Activated CD4-positive, alpha-beta T cell treated with anti-CD3 and anti-CD28 coated beads, Interleukin-2, amount 10 ng/mL, durations not matched to agents 7 days and 5 days (primary cell): ENCODE data around the gene IGSF9. TPM values are rescaled to one million over a fixed set of nuclear protein-coding genes. Genes with fewer than 3 reads are reported as not detected.

Experiments used
- CTCF ChIA-PET: fragments of 350-600 bp; sonication (Branson Sonifier 250); formaldehyde crosslinking; loops from one replicate; lab custom pipeline; 2021; ENCODE audit warnings: antibody characterized with exemption; lab: Charles Lee
- POLR2A ChIA-PET: fragments of 350-600 bp; sonication (Branson Sonifier 250); formaldehyde crosslinking; loops from one replicate; lab custom pipeline; 2021; ENCODE audit warnings: antibody characterized with exemption; lab: Charles Lee
- DNase-seq: peaks from one replicate; pipeline ENCODE4 v3.0.0-alpha.2; 2020
- H3K27ac Mint-ChIP-seq: one replicate; pipeline ENCODE4 v1.8.0; 2021; ENCODE audit warnings: mild to moderate bottlenecking, moderate library complexity, mixed read lengths
- H3K27me3 Mint-ChIP-seq: one replicate; pipeline ENCODE4 v1.8.0; 2021; ENCODE audit warnings: mixed read lengths
- H3K36me3 Mint-ChIP-seq: one replicate; pipeline ENCODE4 v1.8.0; 2021; ENCODE audit warnings: low read depth, mixed read lengths
- H3K4me1 Mint-ChIP-seq: one replicate; pipeline ENCODE4 v1.8.0; 2021; ENCODE audit warnings: mixed read lengths
- H3K4me3 Mint-ChIP-seq: one replicate; pipeline ENCODE4 v1.8.0; 2021; ENCODE audit warnings: mild to moderate bottlenecking, moderate library complexity, mixed read lengths
- H3K9me3 Mint-ChIP-seq: one replicate; pipeline ENCODE4 v1.8.0; 2021; ENCODE audit warnings: mixed read lengths
- total RNA-seq, 2 experiments: library from RNA; stranded (reverse); gene quantifications; one replicate each; pipeline ENCODE4 v1.2.3, GENCODE V29; 2021

IGSF9 gene
- total RNA-seq, 2 experiments from 2014 or later = not detected

DNA sequence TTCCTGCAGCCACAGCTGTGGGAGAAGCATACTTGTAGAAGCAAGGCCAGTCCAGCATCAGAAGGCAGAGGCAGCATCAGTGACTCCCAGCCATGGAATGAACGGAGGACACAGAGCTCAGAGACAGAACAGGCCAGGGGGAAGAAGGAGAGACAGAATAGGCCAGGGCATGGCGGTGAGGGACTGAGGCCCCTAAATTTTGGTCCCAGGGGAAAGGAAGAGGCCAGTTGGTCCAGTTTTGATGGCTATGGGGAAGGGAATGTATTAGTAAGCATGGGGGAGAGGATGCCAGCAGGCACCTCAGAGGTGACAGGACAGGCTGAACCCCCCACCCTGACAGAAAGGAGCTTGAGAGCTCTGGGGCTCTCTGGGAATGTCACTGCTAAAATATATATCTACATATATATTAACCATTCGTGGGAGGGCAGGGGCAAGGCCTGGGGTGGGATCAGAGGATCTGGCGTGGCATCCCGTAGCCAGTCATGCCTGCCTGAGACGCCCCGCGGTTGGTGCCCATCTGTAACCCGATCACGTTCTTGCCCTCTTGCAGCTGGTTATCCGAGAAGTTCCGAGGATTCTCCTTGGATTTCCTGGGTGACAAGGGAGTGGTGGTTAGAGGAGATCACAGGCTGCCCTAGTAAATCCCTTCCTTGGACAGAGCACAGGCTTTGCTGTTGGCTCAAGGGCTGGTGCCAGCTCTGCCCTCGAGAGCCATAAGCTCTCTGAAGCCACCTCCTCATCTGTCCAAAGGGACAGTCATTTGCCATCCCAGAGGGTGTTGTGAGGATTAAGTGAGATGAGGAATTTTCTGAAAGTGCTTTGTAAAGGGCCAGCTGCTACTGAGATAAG is 26.8 kb downstream of the IGSF9 start:
- CTCF ChIA-PET = interaction anchor here (0.6 kb wide), 1 partner anchor 204 kb away, joined by 3 read pairs; no protein-coding TSS in a partner anchor
- Mint-ChIP-seq H3K27me3 (no peaks in the 10 kb centered on the region), H3K4me3 (no peak overlapping the region), H3K36me3 (peaks cover 66% of the 10 kb centered on the region), H3K9me3 (no peaks in the 10 kb centered on the region), H3K27ac (peak overlapping the region; percentile 62), H3K4me1 (peaks cover 76% of the 10 kb centered on the region)
- DNase-seq = no peak
- POLR2A ChIA-PET = no interaction called here

DNA sequence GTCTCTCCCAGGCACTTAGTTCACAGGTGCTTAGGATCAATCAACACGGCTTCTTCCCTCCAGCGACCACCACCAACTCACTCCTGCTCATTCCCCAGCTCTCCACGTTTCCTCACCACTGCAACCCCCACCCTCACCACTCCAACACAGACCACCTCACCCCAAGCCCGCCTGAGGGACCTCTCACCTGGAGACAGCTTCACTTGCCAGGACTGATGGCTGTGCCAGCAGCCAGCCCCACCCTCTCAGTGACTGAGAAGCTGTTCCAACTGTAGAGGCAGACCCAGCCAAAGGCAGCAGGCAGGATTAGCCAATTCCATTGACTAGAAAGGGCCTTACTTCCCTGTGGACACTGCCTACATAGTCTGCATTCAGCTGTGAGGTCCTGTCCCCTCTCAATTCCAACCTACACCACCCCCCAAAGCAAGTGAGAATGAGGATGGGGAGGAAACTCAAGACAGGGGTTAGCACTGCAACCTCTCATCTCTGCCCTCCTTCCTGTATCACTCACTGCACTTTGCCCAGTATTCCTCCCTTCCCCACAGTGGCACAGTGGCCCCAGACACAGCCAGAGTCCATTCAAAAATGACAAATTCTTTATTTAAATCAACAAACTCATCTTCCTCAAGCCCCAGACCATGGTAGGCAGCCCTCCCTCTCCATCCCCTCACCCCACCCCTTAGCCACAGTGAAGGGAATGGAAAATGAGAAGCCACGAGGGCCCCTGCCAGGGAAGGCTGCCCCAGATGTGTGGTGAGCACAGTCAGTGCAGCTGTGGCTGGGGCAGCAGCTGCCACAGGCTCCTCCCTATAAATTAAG is 27.7 kb downstream of the IGSF9 start:
- ChIA-PET POLR2A (no interaction called here), CTCF (no interaction called here)
- Mint-ChIP-seq H3K27me3 (no peaks in the 10 kb centered on the region), H3K9me3 (no peaks in the 10 kb centered on the region), H3K4me3 (no peak overlapping the region), H3K36me3 (peaks cover 62% of the 10 kb centered on the region), H3K4me1 (peaks cover 78% of the 10 kb centered on the region), H3K27ac (peak overlapping the region; percentile 62)
- DNase-seq = no peak

DNA sequence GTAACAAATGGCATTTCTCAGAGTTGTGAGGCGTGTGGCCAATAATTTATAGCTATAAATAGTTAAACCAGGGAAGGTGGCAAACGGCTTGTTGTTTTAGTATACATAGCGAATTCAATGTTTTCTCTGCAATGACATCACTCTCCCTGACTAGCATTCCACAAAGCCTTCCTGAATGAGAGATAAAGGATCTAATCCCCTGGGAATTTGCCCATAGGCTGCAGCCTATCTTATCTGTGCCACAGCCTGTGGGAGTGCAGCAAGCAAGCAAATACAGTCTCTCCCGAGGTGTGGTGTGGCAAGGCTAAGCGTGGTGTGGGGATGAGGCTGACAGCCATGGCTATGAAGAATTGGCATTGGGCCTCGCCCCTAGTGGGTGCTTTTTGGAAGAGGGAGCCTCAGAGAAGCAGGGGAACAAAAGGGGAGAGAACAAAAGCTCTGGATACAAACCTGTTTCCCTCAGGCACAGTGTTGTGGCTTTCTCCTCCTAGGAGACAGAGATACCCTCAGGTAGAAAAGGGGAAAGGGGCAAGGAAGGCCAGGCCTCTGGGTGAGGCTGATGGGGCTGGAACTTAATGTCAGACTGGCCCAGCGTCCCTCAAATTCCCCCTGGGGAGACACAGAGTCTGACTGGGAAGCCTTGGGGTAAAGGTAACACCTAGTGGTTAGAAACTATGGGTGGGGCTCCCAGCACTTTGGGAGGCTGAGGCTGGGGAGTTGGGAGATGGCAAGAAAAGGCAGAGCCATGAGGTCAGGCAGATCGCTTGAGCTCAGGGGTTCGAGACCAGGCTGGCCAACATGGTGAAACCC is 29.0 kb downstream of the IGSF9 start:
- DNase-seq = no peak
- no peaks in the 10 kb centered on the region for H3K27me3 Mint-ChIP-seq
- no peak overlapping the region for H3K4me3 Mint-ChIP-seq
- POLR2A ChIA-PET = no interaction called here
- CTCF ChIA-PET = interaction anchor here (0.6 to 2.2 kb wide), 2 partner anchors 8 to 185 kb away, joined by 3 to 6 read pairs; no protein-coding TSS in a partner anchor
- peaks cover 80% of the 10 kb centered on the region for H3K4me1 Mint-ChIP-seq
- no peaks in the 10 kb centered on the region for H3K9me3 Mint-ChIP-seq
- H3K36me3 Mint-ChIP-seq = peaks cover 57% of the 10 kb centered on the region
- peak overlapping the region; percentile 78 for H3K27ac Mint-ChIP-seq

DNA sequence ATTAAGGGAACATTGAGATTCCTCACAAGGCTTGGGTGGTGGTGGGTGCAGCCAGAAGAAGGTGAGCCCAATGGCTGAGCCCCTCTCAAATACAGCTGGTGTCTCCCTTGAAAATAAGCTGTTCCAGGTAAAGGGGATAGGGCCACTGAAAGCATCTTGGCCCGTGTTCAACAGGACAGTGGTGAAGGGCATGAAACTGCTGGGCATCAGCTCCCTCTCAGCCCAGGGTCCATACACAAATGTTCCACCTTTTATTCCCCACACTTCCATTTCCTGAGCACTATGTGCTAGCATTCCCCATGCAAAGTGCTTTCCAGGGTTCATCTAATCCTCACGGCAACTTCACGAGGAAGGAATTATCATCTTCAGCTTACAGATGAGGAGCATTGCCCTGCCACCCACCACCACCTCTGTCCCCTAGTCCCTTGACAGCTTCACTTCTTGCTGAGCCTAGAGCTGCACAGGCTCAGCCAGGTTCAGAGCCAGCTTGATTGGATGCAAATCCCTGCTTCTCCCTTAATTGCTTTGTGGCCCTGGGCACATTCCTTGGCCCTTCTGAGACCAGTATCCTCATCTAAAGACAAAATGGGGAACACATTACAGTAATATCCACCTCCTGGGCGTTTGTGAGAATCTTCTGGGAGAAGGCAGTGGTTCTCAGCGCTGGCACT is 29.7 kb downstream of the IGSF9 start:
- ChIA-PET POLR2A (no interaction called here), CTCF (interaction anchor here (0.6 to 2.2 kb wide), 3 partner anchors 9 to 1128 kb away, joined by 3 to 6 read pairs (median 4); no protein-coding TSS in a partner anchor)
- peaks cover 51% of the 10 kb centered on the region for H3K36me3 Mint-ChIP-seq
- no peaks in the 10 kb centered on the region for H3K9me3 Mint-ChIP-seq
- H3K4me3 Mint-ChIP-seq = no peak overlapping the region
- no peak for DNase-seq
- H3K27ac Mint-ChIP-seq = peak overlapping the region; percentile 47
- peaks cover 80% of the 10 kb centered on the region for H3K4me1 Mint-ChIP-seq
- no peaks in the 10 kb centered on the region for H3K27me3 Mint-ChIP-seq

DNA sequence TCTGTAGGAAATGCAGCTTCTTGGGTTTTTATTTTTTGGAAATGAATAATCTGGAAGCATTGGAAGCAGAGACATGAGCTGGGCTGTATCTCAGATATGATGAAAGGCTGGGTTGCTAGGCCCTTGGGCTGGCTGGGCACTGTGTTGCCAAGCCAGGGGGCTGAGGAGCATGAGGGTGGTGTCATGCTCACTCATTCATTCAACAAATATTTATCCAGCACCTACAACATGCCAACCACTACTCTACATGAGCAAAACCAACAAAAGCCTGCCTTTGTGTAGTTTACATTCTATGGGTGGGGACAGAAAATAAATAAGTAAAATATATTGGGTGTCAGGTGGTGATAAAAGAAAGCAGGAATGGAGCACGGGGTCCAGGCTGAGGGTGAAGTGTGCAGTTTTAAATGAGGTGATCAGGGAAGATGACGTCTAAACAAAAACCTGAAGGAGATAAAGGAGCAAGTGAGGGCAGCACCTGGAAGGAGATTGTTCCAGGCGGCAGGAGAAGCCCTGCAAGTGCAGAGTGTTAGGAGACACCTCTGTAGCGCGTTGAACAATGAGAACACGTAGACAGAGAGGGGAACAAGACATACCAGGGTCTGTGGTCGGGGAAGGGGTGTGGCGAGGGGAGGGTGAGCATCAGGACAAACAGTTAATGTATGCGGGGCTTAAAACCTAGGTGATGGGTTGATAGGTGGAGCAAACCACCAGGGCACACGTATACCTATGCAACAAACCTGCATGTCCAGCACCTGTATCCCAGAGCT is 31.0 kb downstream of the IGSF9 start:
- peaks cover 79% of the 10 kb centered on the region for H3K4me1 Mint-ChIP-seq
- peaks cover 43% of the 10 kb centered on the region for H3K36me3 Mint-ChIP-seq
- ChIA-PET POLR2A (interaction anchor here (1.4 kb wide), 1 partner anchor 11 kb away, joined by 4 read pairs; the partner anchor contains the start of gene TAGLN2), CTCF (interaction anchor here (1.0 to 2.2 kb wide), 2 partner anchors 10 kb away, joined by 4 to 6 read pairs; no protein-coding TSS in a partner anchor)
- no peaks in the 10 kb centered on the region for H3K27me3 Mint-ChIP-seq
- no peak for DNase-seq
- H3K9me3 Mint-ChIP-seq = no peaks in the 10 kb centered on the region
- no peak overlapping the region for H3K4me3 Mint-ChIP-seq
- H3K27ac Mint-ChIP-seq = peak overlapping the region; percentile 68

DNA sequence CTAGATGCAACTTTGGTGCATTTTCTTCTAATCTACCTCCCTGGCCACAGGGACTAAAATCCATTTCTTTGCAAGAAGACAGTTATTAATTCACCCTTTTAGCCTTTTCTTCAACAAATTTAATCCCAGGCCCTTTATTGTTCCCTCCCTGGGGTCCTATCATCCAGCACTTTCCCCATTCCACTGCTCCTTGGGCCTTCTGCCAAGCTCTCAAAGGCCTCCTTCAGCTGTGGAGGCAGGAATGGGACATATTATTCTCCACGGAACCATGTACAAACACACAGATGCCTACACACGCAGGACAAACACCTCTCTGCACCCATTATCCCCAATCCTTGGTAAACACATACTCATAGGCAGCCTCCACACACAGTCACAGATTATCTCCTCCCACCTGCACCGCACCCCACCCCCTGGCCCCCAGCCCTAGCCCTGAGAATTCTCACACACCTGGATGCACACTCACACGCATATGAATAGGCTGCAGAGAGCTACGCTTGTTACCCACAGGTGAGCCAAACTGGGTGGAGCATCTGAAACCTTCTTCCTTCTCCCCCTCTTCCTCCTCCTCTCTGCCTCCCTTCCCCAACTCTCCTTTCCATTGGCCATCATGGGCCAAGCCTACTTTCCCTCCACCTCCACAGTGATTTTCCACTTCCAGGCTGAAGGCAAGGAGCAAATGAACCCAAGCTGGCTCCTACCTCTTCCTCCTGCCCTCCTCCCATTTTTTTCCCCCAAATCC is 31.8 kb downstream of the IGSF9 start:
- DNase-seq = no peak
- Mint-ChIP-seq H3K4me3 (no peak overlapping the region), H3K27ac (no peak overlapping the region), H3K36me3 (peaks cover 35% of the 10 kb centered on the region), H3K4me1 (peaks cover 77% of the 10 kb centered on the region), H3K9me3 (no peaks in the 10 kb centered on the region), H3K27me3 (no peaks in the 10 kb centered on the region)
- ChIA-PET POLR2A (interaction anchor here (1.4 kb wide), 1 partner anchor 12 kb away, joined by 4 read pairs; the partner anchor contains the start of gene TAGLN2), CTCF (interaction anchor here (1.0 kb wide), 1 partner anchor 10 kb away, joined by 4 read pairs; no protein-coding TSS in a partner anchor)

DNA sequence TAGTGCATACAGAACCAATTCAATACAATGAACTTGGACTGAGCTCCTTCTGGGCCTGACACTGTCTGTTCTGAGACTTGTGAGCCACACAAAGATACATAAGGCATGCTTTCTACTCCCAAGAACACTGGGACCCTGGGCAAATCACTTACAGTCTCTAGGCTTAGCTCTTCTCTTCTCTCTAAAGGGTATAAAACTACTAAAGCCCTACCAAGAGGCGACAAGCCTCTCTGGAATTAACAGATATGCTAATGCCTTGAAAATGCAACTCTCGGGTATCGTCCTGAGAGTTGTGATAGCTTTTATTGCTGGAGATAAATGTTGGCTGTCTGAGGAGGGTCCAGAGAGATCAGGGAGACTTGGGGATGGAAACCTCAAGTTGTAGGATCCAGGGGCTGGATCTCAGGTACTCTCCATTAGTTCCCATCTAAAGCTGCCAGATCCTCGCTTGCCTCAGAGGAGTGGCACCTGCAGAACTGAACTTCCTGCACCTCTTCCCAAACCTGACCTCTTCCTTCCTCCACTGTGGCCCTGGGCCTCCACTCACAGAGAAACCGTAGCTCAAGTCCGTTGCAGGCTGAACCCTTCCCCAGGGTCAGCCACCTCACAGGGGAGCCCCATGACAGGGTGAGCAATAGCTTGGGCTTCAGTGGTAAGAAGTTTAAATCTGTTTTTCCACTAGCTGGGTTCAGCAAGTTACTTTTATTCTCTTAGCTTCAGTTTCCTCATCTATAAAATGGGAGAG is 33.9 kb downstream of the IGSF9 start:
- no peak for DNase-seq
- H3K36me3 Mint-ChIP-seq = peaks cover 21% of the 10 kb centered on the region
- no peaks in the 10 kb centered on the region for H3K27me3 Mint-ChIP-seq
- no peaks in the 10 kb centered on the region for H3K9me3 Mint-ChIP-seq
- H3K4me1 Mint-ChIP-seq = peaks cover 74% of the 10 kb centered on the region
- H3K27ac Mint-ChIP-seq = peak overlapping the region; percentile 92
- peak overlapping the region; percentile 49 for H3K4me3 Mint-ChIP-seq
- CTCF ChIA-PET = interaction anchor here (0.6 to 1.1 kb wide), 2 partner anchors 10 to 11 kb away, joined by 3 to 4 read pairs; no protein-coding TSS in a partner anchor
- POLR2A ChIA-PET = no interaction called here

DNA sequence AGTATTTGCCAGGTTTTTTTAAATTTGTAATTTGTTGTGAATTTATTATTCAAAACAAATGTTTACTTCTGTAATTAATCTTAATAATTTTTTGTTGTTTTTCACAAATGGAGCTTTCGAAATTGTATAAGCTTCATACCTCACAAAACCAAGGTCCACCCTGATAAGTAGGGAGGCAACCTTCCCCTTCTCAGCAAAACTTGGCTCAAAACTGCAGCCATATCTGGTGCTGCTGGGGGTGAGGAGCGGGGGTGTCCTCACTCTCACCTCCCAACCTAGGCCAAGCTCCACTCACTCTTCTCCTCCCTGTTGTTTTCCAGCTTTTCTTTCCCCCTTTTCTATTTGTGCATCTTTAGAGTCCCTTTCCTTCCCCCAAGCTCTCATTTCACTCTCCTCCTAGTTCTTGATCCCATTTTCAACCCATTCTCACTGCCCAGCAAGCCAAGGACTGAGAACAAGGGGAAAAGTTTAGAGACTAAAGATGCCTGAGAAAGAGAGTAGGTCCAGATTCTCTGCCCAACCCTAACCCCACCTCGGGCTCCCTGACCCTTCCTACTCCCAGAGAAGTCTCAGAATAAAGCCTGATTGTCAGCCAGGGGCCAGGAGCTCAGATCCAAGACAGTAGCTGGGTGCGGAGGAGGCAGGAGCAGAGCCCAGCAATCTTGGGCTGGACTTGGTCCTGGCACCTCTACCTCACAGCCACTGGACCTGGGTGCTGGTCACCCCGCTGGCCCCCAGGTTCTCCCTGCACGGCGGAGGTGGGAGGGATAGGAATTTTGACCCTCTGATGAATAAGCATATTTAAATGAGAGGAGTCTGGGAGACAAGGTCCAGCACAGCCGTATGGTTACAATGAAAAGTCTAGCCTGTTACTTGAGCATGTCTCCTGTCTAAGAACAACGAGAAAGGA is 37.1 kb downstream of the IGSF9 start:
- ChIA-PET POLR2A (no interaction called here), CTCF (interaction anchor here (1.2 kb wide), 1 partner anchor 13 kb away, joined by 3 read pairs; no protein-coding TSS in a partner anchor)
- H3K4me3 Mint-ChIP-seq = no peak overlapping the region
- H3K27me3 Mint-ChIP-seq = no peaks in the 10 kb centered on the region
- peaks cover 7% of the 10 kb centered on the region for H3K36me3 Mint-ChIP-seq
- peaks cover 55% of the 10 kb centered on the region for H3K4me1 Mint-ChIP-seq
- H3K9me3 Mint-ChIP-seq = peaks cover 3% of the 10 kb centered on the region
- DNase-seq = no peak
- no peak overlapping the region for H3K27ac Mint-ChIP-seq

DNA sequence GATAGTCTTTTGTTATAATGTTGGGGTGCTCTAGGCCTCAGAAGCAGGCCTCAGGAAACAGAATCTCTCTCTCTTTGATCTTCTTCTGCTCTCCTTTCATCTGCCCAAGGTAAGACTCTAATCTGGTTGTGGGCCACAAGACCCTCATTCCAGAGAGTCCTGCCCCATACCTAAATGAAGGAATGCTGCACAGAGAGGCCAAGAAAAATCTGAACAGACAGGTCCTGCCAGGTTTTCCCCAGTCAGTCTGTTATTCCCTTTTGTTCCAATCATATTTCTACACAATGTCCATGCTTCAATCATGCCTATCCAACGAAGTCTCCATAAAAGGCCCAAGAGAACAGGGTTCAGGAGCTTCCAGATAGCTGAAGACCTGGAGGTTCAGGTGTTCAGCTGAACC is 38.5 kb downstream of the IGSF9 start:
- DNase-seq = no peak
- ChIA-PET CTCF (interaction anchor here (1.2 kb wide), 2 partner anchors 12 to 14 kb away, joined by 3 to 5 read pairs; no protein-coding TSS in a partner anchor), POLR2A (no interaction called here)
- peaks cover 43% of the 10 kb centered on the region for H3K4me1 Mint-ChIP-seq
- peaks cover 3% of the 10 kb centered on the region for H3K9me3 Mint-ChIP-seq
- H3K27me3 Mint-ChIP-seq = no peaks in the 10 kb centered on the region
- peaks cover 5% of the 10 kb centered on the region for H3K36me3 Mint-ChIP-seq
- H3K4me3 Mint-ChIP-seq = no peak overlapping the region
- H3K27ac Mint-ChIP-seq = no peak overlapping the region
